DMS79 treated with DMSO at 0.1 percent for 48 hours (cell line): ENCODE measurements around the gene HKDC1.
A peak's percentile ranks its signal among the peaks of the same experiment; 100 is the strongest.
"Not testable (repeated sequence)": the region's sequence is repeated elsewhere in the genome, so short reads cannot be mapped to it uniquely, and the experiment has no call there.

Experiments used
- DNase-seq: peaks from one replicate; lab custom pipeline; 2025; lab: John Stamatoyannopoulos, UW

HKDC1 gene, protein sequence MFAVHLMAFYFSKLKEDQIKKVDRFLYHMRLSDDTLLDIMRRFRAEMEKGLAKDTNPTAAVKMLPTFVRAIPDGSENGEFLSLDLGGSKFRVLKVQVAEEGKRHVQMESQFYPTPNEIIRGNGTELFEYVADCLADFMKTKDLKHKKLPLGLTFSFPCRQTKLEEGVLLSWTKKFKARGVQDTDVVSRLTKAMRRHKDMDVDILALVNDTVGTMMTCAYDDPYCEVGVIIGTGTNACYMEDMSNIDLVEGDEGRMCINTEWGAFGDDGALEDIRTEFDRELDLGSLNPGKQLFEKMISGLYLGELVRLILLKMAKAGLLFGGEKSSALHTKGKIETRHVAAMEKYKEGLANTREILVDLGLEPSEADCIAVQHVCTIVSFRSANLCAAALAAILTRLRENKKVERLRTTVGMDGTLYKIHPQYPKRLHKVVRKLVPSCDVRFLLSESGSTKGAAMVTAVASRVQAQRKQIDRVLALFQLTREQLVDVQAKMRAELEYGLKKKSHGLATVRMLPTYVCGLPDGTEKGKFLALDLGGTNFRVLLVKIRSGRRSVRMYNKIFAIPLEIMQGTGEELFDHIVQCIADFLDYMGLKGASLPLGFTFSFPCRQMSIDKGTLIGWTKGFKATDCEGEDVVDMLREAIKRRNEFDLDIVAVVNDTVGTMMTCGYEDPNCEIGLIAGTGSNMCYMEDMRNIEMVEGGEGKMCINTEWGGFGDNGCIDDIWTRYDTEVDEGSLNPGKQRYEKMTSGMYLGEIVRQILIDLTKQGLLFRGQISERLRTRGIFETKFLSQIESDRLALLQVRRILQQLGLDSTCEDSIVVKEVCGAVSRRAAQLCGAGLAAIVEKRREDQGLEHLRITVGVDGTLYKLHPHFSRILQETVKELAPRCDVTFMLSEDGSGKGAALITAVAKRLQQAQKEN

DNA sequence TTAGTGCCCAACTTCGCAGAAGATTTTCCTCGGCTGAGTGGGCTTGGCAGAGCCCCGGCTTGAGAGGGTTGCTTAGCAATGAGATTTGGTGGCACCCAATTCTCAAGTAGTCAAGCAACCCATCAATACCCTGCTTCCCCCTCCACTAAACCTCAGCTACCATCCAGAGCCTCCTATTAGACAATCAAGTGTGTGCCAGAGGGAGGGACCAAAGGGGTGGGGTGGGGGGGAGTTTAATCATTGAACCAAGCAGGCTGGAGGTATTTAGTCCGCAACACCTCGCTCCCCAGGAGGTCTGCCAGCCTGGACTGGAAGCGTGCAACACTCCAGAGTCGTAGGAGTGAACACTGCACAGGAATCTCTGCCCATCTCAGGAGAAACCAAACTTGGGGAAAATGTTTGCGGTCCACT is at the start of gene HKDC1:
HKDC1 (plus strand) TSS at position 292 of the 411 bp plus-strand sequence; CDS start at position 396, 104 bp downstream.
- no peak for DNase-seq

DNA sequence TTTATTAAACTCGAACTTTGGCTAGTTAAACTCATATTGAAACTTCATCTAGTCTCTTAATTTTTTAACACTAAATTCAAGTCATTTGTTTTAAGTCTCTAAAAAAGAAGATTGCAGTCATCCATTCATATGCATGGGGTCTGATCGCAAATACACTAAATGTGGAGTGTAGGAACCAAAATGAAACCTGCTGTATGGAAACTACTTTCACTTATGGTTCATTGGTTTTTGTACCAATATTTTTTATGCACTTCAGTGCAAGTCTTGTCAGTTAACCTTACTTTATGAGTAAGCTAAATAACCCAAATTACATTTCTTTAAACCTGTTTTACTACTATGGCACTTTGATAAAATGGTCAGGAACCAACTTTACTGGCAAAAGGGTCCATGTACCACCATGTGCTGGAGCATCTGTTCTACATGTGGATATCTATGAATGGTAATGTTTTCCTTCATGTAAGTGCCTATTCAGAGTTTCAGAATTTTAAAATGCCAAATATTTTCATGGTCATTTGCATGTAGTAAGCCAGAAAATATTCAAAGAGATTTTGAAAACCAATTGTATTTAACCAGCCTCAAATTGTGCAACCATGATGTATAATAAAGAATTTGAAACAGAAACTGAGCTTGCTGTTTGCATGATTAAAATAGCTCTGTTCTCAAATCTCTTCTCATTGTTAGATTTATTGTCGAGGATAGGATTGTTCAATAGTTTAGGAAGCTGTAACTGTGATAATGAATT is 47.7 kb upstream of the HKDC1 start:
- no peak for DNase-seq

DNA sequence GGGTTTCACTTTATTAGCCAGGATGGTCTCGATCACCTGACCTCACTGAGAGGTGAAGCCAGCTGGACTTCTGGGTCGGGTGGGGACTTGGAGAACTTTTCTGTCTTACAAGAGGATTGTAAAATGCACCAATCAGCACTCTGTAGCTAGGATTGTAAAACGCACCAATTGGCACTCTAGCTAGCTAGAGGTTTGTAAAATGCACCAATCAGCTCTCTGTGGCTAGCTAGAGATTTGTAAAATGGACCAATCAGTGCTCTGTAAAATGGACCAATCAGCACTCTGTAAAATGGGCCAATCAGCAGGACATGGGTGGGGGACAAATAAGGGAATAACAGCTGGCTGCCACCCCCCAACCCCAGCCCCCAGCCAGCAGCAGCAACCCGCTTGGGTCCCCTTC is 44.8 kb upstream of the HKDC1 start:
- DNase-seq = not testable (repeated sequence)

DNA sequence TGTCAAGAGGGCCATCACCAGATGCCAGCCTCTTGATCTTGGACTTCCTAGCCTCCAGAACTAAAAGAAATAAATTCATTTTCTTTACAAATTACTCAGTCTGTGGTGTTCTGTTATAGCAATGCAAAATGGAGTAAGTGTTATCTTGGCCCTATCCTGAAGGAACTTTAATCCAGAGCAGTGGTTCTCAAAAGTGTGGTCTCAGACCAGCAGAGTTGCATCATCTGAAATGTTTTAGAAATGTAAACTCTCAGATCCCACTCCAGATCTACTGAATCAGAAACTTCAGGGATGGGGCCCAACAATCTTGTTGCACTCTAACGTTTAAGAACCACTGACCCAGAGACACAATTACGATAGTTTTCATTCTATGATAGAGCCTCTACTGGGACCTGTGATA is 43.3 kb upstream of the HKDC1 start:
- no peak for DNase-seq

DNA sequence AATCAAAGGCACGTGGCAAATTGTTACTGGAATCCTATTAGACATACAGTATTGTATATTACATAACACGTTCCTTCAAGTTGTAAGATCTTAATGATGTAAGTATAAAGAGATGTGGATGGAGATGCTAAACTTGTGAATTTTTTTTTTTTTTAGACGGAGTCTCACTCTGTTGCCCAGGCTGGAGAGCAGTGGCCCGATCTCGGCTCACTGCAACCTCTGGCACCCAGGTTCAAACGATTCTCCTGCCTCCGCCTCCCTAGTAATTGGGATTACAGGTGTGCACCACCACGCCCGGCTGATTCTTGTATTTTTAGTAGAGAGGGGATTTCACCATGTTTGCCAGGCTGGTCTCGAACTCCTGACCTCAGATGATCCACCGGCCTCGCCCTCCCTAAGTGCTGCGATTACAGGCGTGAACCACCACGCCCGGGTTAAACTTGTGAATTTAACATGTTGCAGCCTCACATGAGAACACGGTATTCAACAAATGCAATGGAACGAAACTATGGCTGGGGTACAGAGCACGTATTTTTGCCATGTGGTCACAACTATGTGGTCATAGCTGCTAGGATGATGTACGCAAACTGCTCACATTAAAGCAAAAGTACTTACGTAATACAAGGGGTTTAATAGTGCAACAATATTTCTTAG is 40.9 kb upstream of the HKDC1 start:
- DNase-seq = no peak

DNA sequence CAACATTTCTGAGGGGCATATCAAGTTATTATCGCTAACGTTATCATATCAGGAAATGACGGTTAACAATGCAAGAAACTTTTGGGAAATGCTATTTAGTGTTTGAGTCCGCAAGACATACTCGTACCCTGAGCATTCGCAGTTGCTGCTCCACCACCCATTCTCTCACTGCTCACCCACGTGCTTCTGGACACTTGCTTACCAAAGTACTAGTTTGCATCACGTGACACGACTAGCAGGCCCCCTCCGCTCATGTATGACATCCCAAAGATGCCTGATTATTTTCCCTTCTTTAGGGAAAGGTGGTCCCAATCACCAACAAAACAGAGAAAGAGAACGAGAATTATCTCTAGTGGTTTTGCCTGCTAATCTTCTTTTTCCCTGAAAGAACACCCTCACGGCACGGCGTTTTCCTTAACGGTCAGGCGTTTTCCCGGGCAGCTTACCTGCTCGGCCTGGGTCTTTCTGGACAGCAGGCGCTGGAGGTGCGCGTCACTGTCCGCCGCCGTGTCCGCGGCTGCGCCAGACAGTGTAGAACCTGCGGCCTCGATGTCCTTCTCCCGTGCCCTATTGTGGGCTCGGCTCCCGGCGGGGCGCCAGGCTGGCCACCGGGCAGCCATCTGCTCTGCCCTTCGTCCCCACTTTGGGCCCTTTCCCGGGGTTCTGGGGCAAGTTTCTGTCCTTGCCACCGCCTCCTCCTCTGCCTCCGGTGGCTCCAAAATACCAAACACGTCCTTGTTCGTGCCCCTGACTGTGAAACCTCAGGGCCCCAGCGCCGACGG is 40.2 kb upstream of the HKDC1 start, which contains the start of gene SUPV3L1:
SUPV3L1 (plus strand) TSS at position 492 of the 782 bp plus-strand sequence; CDS start at position 550, 58 bp downstream.
- peak; percentile 80 for DNase-seq

DNA sequence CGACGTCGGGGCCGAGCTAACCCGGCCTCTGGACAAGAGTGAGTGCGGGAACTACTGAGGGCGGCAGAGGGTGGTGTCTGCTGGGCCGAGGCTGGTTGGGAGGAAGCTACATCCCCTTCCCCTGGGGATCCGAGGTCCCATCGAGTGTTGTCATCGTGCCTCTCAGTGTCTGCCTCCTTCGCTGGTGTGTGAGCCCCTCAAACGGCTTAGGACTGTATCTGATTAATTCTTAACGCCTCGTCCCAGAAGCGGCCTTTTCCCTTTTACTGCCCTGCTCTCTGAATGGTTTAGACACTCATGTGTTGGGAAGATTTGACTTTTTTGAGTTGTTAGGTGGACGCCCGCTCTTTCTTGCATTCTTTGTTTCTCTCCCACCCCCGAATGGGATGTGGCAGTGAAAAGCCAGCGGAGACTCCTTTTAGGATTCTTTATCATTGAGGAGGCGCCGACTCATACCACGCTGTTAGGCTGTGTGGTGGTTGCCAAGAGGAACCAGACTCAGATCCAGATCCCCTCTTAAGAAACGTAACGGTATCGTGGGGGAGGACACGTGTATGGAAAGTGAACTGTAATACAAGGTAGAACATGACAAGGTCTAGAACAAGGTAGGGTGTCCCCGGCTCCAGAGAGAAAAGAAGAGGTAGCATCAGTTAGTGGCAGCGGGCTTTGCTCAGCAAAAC is 39.5 kb upstream of the HKDC1 start:
- DNase-seq = no peak

DNA sequence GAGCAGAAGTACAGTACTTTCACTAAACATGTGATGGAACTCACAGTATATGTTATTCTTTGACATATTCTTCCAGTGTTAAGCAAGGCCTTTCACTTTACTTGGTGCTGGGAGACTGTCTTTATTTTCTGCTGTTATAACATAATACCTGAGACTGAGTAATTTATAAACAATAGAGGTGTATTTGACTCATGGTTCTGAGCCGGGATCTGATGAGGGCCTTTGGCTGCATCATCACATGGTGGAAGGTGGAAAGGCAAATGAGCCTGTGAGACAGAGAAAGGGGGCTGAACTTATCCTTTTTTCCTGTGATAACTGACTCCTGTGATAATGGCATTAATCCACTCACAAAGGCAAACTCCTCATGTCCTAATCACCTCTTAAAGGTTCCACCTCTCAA is 38.7 kb upstream of the HKDC1 start:
- DNase-seq = no peak

DNA sequence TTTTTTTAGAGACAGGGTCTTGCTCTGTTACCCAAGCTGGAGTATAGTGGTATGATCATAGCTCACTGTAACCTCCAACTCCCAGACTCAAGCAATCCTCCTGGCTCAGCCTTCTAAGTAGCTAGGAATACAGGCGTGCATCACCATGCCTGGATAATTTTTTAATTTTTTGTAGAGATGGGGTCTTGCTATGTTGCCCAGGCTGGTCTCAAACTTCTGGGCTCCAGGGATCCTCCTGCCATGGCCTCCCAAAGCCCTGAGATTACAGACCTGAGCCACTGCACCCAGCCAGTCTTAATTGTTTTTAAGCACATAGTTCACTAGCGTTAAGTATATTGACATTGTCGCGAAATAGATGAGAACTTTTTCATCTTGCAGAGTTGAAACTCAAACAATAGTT is 38.1 kb upstream of the HKDC1 start:
- no peak for DNase-seq

DNA sequence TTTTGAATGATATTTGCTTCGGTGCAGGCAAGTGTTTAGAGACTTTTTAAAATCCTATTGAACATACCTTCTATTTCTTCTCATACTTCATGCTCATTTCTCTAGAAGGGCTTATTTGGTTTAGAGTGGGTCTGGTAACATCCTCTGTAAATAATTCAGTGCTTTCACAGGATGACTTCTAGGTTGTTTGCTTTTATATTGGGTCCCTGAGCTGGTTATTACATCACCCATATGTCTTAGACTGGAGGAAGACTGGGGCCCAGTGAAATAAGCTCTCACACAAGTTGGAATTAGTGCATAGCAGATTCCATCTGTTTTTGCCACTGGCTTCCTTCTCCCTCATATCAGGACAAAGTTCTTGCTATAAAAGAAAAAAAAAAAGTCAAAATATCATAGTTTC is 33.6 kb upstream of the HKDC1 start:
- no peak for DNase-seq

DNA sequence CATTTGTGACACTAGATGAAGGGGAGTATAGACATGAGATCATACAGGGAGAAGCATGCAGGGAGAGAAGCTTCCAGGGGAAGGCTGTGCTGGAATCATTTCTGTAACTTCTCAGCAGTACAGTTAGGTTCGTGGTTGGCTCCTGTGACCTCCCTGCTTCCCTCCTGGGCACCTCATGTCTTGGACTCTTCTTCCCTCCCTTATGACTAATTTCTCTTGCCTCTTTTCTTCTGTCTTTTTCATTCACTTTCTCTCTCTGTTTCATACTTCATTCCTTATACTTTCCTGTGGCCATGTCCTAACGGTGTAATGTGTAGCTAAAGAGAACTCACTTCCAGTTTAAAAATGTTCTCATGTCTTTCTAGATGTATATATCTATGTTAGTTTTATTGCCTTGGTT is 19.1 kb upstream of the HKDC1 start:
- DNase-seq = no peak

DNA sequence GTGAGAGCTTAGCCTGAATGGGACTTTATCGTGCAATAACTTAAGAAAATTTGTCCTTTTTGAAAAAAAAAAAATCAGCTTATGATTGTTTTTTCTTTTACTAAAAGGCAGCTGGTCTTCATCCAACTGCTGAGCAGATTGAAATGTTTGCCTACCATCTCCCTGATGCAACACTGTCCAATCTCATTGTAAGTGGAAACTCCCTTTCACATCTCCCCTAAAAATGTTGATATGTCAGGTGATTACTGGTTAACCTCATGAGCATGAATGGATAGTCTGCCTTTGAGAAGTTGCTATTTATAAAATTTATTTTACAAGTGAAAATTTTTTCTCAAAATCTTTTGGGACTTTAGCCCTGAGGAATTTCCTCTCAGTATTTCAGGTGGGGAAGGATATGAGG is 17.8 kb upstream of the HKDC1 start:
- no peak for DNase-seq

DNA sequence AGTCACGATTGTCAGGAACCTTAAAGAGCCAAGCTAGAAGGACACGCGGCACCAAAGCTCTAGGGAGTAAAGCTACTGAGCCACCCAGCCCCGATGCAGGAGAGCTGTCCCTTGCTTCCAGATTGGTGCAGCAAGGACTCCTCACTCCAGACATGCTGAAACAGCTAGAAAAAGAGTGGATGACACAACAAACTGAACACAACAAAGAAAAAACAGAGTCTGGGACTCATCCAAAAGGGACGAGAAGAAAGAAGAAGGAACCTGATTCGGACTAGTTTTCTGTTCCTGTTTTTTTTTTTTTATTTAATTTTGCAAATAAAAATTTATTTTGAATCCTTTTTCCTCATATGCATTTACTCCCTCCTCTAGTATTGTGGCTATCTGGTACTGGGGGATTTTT is 11.4 kb upstream of the HKDC1 start:
- DNase-seq = no peak

DNA sequence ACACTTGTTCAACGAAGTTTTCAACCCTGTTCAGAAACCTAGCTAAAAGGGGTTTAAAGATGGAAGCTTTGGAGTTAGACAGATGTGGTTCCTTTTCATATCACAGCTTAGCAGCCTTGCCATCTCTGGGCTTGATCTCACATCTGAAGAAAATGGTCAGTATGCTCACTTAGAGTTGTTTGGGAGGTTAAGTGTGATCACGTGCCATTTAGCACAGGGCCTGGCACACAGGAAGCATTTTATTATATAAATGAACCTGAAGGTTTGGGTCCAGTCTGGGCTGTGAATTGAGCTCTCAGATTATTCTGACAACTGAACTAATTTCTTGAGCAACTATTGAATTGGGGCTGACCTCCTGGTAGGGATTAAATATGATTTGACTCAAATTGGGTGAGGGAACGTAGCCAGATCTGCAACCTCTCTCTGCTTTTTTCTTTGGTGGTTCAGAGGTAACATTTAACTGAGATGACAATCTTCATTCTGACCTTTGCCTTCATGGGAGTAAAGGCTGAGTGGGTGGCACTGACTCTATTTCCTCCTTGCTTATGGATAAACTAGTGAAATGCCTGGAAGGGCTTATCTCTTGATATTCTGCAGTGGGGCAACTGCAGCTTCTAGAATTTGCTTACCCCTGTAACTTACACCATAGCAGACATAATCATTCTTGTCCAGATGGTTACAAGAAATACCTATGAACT is 10.2 kb upstream of the HKDC1 start:
- no peak for DNase-seq

DNA sequence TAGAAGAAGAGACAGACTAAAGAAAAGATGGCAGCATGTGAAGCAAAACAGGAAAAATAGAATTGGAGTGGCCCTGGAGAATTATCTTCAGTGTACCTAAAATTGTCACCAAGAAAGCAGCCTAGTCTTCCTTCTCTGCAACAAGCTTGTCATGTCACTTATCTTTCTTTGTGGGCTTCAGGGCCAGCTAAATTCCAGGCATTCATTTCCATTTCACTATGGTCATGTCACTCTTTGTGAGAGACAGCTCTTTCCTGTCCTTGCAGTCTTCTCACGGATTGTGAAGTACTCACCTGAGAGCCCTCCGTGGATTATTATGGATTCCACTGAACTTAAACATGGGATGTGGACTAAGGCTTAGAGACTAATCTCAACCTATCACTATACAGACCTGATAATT is 9.0 kb upstream of the HKDC1 start:
- no peak for DNase-seq

DNA sequence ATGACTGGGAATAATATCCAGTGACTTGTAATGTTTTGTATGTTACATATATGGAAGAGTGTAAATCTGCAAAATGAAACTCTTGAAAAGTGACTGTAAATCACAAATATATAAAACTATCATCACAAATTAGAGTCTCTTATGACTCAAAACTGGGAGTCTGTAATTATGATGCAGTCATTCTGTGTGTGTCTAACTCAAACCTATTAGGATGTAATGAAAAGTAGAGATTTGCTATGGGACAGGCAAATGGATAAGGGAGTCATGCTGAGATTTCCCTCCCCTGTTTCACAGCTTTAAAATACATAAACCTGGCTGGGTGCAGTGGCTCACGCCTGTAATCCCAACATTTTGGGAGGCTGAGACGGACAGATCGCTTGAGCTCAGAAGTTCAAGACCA is 8.6 kb upstream of the HKDC1 start:
- DNase-seq = no peak

DNA sequence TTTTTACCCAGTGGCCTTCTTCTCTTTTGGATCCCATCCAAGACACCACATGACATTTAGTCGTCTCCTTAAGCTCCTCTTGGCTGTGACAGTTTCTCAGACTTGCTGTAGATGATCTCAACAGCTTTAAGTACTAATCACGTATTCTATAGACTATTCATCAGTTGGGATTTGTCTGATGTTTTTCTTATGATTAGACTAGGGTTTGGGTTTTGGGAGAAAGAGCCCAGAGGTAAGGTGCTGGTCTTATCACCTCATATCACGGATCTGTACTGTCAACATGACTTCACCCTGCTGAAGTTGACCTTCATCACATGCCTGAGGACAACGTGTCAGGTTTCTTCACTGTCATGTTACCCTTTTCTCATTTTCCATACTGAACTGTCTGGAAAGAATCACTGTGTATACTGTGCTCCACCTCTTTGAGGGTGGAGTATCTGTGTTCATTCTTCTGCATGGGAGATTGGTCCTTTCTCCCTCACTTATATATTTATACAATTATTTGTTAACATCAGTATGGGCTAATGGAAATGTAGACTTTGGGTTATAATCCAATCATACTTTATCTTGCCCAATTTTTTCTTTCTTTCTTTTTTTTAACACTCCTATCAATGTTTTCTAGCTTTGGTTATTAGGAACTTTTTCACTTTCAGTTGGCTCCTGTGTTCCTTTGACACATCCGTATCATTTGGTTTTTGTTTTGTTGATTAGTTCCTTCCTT is 6.4 kb upstream of the HKDC1 start:
- DNase-seq = peak; percentile 0

DNA sequence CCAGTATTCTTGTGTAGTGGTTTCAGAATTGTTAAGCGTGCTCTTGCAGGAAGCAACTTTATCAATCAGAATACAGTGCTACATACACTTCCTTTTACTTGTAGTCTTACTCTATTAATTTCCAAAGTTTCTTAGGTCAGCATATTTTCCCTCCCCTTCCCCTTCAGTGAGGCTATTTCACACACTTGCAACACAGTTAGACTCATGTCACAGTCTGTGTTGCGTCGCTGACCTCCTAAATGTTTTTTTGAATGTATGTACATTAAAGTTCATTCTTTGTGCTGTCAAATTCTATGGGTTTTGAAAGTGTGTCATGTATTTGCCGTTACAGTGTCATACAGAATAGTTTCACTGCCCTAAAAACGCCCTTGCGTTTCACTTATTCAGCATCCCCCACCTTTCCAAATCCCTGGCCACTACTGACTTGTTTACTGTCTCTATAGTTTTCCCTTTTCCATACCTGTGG is 5.4 kb upstream of the HKDC1 start:
- DNase-seq = no peak
